ENCODE measurements around the gene RAB10.
"Not testable (repeated sequence)": the region's sequence is repeated elsewhere in the genome, so short reads cannot be mapped to it uniquely, and the experiment has no call there.

The RAB10 gene

DNA sequence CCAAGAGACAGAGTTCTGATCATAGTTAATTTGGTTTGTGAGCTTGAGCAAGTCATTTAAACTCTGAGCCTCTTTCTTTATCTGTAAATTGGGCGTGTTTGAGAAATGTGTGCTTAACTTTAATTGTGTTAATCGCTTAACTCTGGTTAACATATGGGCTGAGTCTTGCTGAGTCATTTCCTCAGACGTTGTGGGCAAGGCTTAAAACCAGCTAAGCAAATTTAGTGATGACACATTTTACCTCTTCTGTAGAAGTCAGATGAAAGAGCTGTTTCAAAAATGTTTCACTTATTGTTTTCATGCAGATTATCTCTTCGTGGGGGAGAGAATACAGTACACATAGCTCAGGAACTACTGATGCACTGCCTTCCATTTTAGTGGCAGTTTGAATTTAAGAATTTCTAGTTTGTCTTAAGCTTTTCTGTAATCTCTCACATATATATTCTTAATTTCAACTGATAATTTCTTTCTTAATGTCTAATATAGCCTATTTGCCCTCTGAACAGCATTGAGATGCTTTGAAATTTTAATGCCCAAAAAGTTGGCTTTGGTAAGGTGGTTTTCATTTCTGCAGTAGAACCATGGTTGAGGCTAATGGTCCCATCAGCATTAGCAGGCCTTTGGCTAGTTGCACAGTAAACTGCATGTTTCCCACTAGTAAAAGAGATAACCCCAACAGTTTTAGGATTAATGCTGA, 34.9 kb downstream of the RAB10 start:
- no peaks in the 10 kb centered on the region for H3K4me1 ChIP-seq (ENCODE audit: control insufficient read depth, insufficient read depth, low read length)
- H3K27ac ChIP-seq (ENCODE audit: low read depth, low read length), result no peak overlapping the region
- H3K36me3 ChIP-seq (ENCODE audit: control insufficient read depth, insufficient read depth, low read length), result no peaks in the 10 kb centered on the region
- no peaks in the 10 kb centered on the region for H3K27me3 ChIP-seq (ENCODE audit: control insufficient read depth, insufficient read depth, low read length)
- H3K4me3 ChIP-seq (ENCODE audit: low read length), result no peak overlapping the region
- no peak overlapping the region for H3K9ac ChIP-seq (ENCODE audit: low read length)

DNA sequence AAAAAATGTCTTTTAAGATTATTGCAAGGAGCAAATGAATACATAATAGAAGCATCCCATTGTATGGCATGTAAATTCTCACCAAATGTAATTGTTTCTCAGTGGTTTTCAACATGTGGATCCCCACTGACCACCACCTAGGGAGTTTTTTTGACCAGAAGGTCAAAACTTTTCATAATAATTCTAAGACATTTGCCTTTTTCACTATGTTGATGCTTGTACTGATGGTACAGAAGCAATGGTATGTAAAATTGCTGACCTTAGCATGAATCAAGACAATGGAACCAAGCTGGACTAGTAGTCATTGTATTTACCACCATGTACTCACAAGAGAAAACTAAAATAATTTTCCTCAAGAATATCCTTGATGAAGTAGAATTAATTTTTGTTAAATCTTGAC, 36.8 kb downstream of the RAB10 start:
- no peak overlapping the region for H3K9ac ChIP-seq (ENCODE audit: low read length)
- no peak overlapping the region for H3K27ac ChIP-seq (ENCODE audit: low read depth, low read length)
- no peaks in the 10 kb centered on the region for H3K27me3 ChIP-seq (ENCODE audit: control insufficient read depth, insufficient read depth, low read length)
- no peak overlapping the region for H3K4me3 ChIP-seq (ENCODE audit: low read length)
- H3K36me3 ChIP-seq (ENCODE audit: control insufficient read depth, insufficient read depth, low read length), result no peaks in the 10 kb centered on the region
- H3K4me1 ChIP-seq (ENCODE audit: control insufficient read depth, insufficient read depth, low read length), result no peaks in the 10 kb centered on the region

DNA sequence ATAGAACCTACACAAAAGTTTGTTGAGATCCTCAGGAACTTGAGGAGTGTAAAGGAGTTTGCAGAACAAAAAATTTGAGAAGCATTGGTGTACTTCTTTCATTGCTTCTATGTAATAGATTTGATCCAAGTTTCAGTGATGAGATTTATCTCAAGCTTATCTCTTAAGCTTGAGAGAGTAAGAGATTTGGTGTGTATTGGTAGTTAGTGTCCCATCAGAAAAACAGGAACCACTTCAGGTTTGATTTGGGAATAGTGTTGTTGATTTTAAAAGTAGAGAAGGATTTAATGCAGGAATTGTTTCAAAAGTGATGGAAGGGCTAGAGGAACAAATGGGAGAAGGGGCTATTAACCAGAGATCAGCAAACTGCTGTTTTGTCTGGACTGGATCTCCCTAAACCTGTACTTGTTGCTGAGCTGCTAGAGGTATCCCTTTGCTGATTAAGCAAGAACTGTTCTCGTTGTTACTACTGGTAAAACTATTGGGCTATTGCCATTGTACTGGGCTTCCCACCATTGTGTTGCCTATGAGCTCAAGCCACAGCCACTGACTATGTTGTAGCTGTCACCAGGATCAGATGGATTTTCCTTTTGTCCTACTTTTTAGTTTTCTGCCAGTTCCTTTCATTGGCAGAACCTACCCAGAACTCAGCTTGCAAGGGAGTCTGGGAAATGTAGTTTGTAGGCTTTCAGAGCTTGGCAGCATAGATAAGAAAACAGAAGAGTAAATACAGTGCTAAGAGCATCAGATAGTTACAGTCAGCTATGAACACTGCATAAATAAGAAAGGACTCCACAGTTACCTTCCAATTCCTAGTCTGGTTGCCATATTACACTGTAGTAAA, 39.3 kb downstream of the RAB10 start:
- H3K36me3 ChIP-seq (ENCODE audit: control insufficient read depth, insufficient read depth, low read length), result no peaks in the 10 kb centered on the region
- no peak overlapping the region for H3K27ac ChIP-seq (ENCODE audit: low read depth, low read length)
- no peak overlapping the region for H3K4me3 ChIP-seq (ENCODE audit: low read length)
- no peaks in the 10 kb centered on the region for H3K4me1 ChIP-seq (ENCODE audit: control insufficient read depth, insufficient read depth, low read length)
- H3K27me3 ChIP-seq (ENCODE audit: control insufficient read depth, insufficient read depth, low read length), result no peaks in the 10 kb centered on the region
- H3K9ac ChIP-seq (ENCODE audit: low read length), result no peak overlapping the region

- no peaks in the 10 kb centered on the region for H3K4me1 ChIP-seq (ENCODE audit: control insufficient read depth, insufficient read depth, low read length)
- no peak overlapping the region for H3K27ac ChIP-seq (ENCODE audit: low read depth, low read length)
These were observed 39.9 kb downstream of the RAB10 start for GRCh38 chr2:26073830-26074229.

DNA sequence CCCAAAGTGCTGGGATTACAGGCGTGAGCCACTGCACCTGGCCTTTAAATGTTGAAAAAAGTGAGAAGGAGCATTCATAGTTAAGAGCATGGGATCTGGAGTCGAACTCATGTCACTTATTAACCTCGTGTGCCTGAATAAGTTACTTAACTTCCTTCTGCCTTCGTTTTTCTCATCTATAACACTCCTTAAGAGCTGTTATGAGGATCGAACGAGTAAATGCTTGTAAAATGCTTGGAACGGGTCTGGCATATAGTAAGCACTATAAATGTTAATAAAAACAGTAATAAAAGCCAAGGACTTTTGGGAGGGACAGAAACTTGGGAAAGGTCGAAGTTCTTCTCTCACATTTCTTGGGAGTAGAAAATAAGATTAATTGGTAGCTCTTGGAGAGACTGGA, 40.8 kb downstream of the RAB10 start:
- no peaks in the 10 kb centered on the region for H3K4me1 ChIP-seq (ENCODE audit: control insufficient read depth, insufficient read depth, low read length)

More at GRCh38 chr2:26073830-26074229, 39.9 kb downstream of the RAB10 start:
- no peak overlapping the region for H3K4me3 ChIP-seq (ENCODE audit: low read length)
- no peaks in the 10 kb centered on the region for H3K27me3 ChIP-seq (ENCODE audit: control insufficient read depth, insufficient read depth, low read length)
- no peak overlapping the region for H3K9ac ChIP-seq (ENCODE audit: low read length)
- H3K36me3 ChIP-seq (ENCODE audit: control insufficient read depth, insufficient read depth, low read length), result no peaks in the 10 kb centered on the region

GRCh38 chr2:26075173-26075572, 41.3 kb downstream of the RAB10 start:
- no peak overlapping the region for H3K4me3 ChIP-seq (ENCODE audit: low read length)
- H3K27me3 ChIP-seq (ENCODE audit: control insufficient read depth, insufficient read depth, low read length), result no peaks in the 10 kb centered on the region
- H3K27ac ChIP-seq (ENCODE audit: low read depth, low read length), result no peak overlapping the region
- H3K9ac ChIP-seq (ENCODE audit: low read length), result no peak overlapping the region
- H3K36me3 ChIP-seq (ENCODE audit: control insufficient read depth, insufficient read depth, low read length), result no peaks in the 10 kb centered on the region
- H3K4me1 ChIP-seq (ENCODE audit: control insufficient read depth, insufficient read depth, low read length), result no peaks in the 10 kb centered on the region

More for the DNA sequence above, 40.8 kb downstream of the RAB10 start:
- Histone ChIP-seq H3K9ac (ENCODE audit: low read length) (no peak overlapping the region), H3K27me3 (ENCODE audit: control insufficient read depth, insufficient read depth, low read length) (no peaks in the 10 kb centered on the region), H3K4me3 (ENCODE audit: low read length) (no peak overlapping the region), H3K36me3 (ENCODE audit: control insufficient read depth, insufficient read depth, low read length) (no peaks in the 10 kb centered on the region), H3K27ac (ENCODE audit: low read depth, low read length) (no peak overlapping the region)

GRCh38 chr2:26076001-26076587, 42.2 kb downstream of the RAB10 start:
- no peaks in the 10 kb centered on the region for H3K36me3 ChIP-seq (ENCODE audit: control insufficient read depth, insufficient read depth, low read length)
- no peaks in the 10 kb centered on the region for H3K4me1 ChIP-seq (ENCODE audit: control insufficient read depth, insufficient read depth, low read length)
- no peaks in the 10 kb centered on the region for H3K27me3 ChIP-seq (ENCODE audit: control insufficient read depth, insufficient read depth, low read length)
- no peak overlapping the region for H3K4me3 ChIP-seq (ENCODE audit: low read length)
- H3K9ac ChIP-seq (ENCODE audit: low read length), result no peak overlapping the region
- no peak overlapping the region for H3K27ac ChIP-seq (ENCODE audit: low read depth, low read length)

- Histone ChIP-seq H3K36me3 (ENCODE audit: control insufficient read depth, insufficient read depth, low read length) (no peaks in the 10 kb centered on the region), H3K27me3 (ENCODE audit: control insufficient read depth, insufficient read depth, low read length) (no peaks in the 10 kb centered on the region), H3K4me3 (ENCODE audit: low read length) (no peak overlapping the region), H3K27ac (ENCODE audit: low read depth, low read length) (no peak overlapping the region), H3K4me1 (ENCODE audit: control insufficient read depth, insufficient read depth, low read length) (no peaks in the 10 kb centered on the region), H3K9ac (ENCODE audit: low read length) (no peak overlapping the region)
These were observed 43.4 kb downstream of the RAB10 start for GRCh38 chr2:26077291-26077690.

DNA sequence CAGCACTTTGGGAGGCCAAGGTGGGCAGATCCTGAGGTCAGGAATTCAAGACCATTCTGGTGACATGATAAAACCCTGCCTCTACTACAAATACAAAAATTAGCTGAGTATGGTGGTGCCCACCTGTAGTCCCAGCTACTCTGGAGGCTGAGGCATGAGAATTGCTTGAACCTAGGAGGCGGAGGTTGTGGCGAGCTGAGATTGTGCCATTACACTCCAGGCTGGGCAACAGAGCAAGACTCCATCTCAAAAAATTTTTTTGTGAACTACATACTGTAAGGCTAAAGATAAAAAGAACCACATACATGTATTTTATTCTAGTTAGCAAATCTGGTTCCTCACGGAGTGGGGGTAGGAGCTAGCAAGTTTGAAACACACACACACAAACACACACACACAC, 45.1 kb downstream of the RAB10 start:
- H3K9ac ChIP-seq (ENCODE audit: low read length), result no peak overlapping the region
- H3K4me1 ChIP-seq (ENCODE audit: control insufficient read depth, insufficient read depth, low read length), result no peaks in the 10 kb centered on the region
- no peaks in the 10 kb centered on the region for H3K36me3 ChIP-seq (ENCODE audit: control insufficient read depth, insufficient read depth, low read length)
- no peaks in the 10 kb centered on the region for H3K27me3 ChIP-seq (ENCODE audit: control insufficient read depth, insufficient read depth, low read length)
- H3K4me3 ChIP-seq (ENCODE audit: low read length), result no peak overlapping the region
- H3K27ac ChIP-seq (ENCODE audit: low read depth, low read length), result no peak overlapping the region

GRCh38 chr2:26080356-26080755, 46.5 kb downstream of the RAB10 start:
- H3K4me1 ChIP-seq (ENCODE audit: control insufficient read depth, insufficient read depth, low read length), result no peaks in the 10 kb centered on the region

DNA sequence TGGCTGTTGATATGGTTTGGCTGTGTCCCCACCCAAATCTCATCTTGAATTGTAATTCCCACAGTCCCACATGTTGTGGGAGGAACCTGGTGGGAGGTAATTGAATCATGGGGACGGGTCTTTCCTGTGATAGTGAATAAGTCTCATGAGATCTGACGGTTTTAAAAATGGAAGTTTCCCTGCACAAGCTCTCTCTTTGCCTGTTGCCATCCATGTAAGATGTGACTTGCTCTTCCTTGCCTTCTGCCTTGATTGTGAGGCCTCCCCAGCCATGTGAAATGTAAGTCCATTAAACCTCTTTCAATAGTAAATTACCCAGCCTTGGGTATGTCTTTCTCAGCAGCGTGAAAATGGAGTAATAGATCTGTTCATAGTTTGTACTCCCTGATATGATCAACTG, 47.0 kb downstream of the RAB10 start:
- not testable (repeated sequence) for H3K27ac ChIP-seq (ENCODE audit: low read depth, low read length)

More at GRCh38 chr2:26080356-26080755, 46.5 kb downstream of the RAB10 start:
- H3K27me3 ChIP-seq (ENCODE audit: control insufficient read depth, insufficient read depth, low read length), result no peaks in the 10 kb centered on the region
- no peak overlapping the region for H3K9ac ChIP-seq (ENCODE audit: low read length)
- H3K36me3 ChIP-seq (ENCODE audit: control insufficient read depth, insufficient read depth, low read length), result no peaks in the 10 kb centered on the region
- no peak overlapping the region for H3K27ac ChIP-seq (ENCODE audit: low read depth, low read length)
- no peak overlapping the region for H3K4me3 ChIP-seq (ENCODE audit: low read length)

DNA sequence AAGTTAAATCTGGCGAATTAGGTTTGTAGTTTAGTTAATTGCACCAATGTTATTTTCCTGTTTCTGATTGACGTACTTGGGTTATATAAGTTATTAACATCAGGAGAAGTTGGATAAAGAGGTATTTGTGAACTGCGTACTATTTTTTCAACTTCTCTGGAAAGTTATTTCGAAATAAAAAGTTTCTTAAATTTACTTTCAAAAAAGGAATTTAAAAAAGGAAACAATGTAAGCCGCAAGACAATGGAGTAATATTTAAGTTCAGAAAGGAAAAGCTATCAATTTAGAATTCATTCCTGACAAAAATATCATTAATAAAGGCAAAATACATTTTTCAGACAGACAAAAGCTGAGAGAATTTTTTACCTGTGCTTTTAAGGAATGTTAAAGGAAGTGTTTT, 47.7 kb downstream of the RAB10 start:
- Histone ChIP-seq H3K27me3 (ENCODE audit: control insufficient read depth, insufficient read depth, low read length) (no peaks in the 10 kb centered on the region), H3K27ac (ENCODE audit: low read depth, low read length) (no peak overlapping the region), H3K9ac (ENCODE audit: low read length) (no peak overlapping the region), H3K4me1 (ENCODE audit: control insufficient read depth, insufficient read depth, low read length) (no peaks in the 10 kb centered on the region), H3K4me3 (ENCODE audit: low read length) (no peak overlapping the region), H3K36me3 (ENCODE audit: control insufficient read depth, insufficient read depth, low read length) (no peaks in the 10 kb centered on the region)

More for the DNA sequence above, 47.0 kb downstream of the RAB10 start:
- H3K27me3 ChIP-seq (ENCODE audit: control insufficient read depth, insufficient read depth, low read length); H3K4me1 ChIP-seq (ENCODE audit: control insufficient read depth, insufficient read depth, low read length); H3K36me3 ChIP-seq (ENCODE audit: control insufficient read depth, insufficient read depth, low read length); H3K9ac ChIP-seq (ENCODE audit: low read length); H3K4me3 ChIP-seq (ENCODE audit: low read length): not testable (repeated sequence)

All from rectal smooth muscle tissue (tissue), 1 donor.